Measurements from ENCODE around the gene GPR15. TPM values are rescaled to one million over a fixed set of nuclear protein-coding genes. Genes with fewer than 3 reads are reported as not detected.

Gene GPR15
- total RNA-seq: 1 to 10 TPM in 1 of 2 donors, under 1 TPM in 1; 0.91 to 1.5 TPM

GRCh38 chr3:98531622-98532274 lies at the start of gene GPR15:
Gene GPR15 (plus strand): TSS chr3:98531978. CDS start chr3:98532034, 56 bp downstream.
- no peaks in the 10 kb centered on the region for H3K9me3 Mint-ChIP-seq
- DNase-seq (ENCODE audit: low spot score in 2 of 2) (no peak), ATAC-seq (no peak)
- peaks cover 5 to 13% of the 10 kb centered on the region in 2 donors for H3K36me3 Mint-ChIP-seq
- H3K27ac Mint-ChIP-seq: peak within 1 kb of the TSS in 1 of 2 donors; percentile 47

- H3K9me3 Mint-ChIP-seq: peaks cover 22 to 38% of the 10 kb centered on the region in 2 donors
- ATAC-seq: no peak
- H3K27ac Mint-ChIP-seq: peak overlapping the region in 1 of 2 donors; percentile 17
- peaks cover 29 to 38% of the 10 kb centered on the region in 2 donors for H3K36me3 Mint-ChIP-seq
- no peak for DNase-seq (ENCODE audit: low spot score in 2 of 2)
Measured at GRCh38 chr3:98482717-98483482, 48.9 kb upstream of the GPR15 start.

GRCh38 chr3:98483626-98484025 lies 48.2 kb upstream of the GPR15 start:
- H3K36me3 Mint-ChIP-seq: peaks cover 29 to 43% of the 10 kb centered on the region in 2 donors
- DNase-seq (ENCODE audit: low spot score in 2 of 2) (no peak), ATAC-seq (no peak)
- no peak overlapping the region for H3K27ac Mint-ChIP-seq
- peaks cover 29 to 43% of the 10 kb centered on the region in 2 donors for H3K9me3 Mint-ChIP-seq

- ATAC-seq (no peak), DNase-seq (ENCODE audit: low spot score in 2 of 2) (no peak)
- Mint-ChIP-seq H3K36me3 (peaks cover 0 to 4% of the 10 kb centered on the region in 2 donors), H3K9me3 (no peaks in the 10 kb centered on the region), H3K27ac (no peak within 1 kb of the TSS)
Measured at GRCh38 chr3:98497381-98497780, 34.4 kb upstream of the GPR15 start, which contains the start of gene OR5K2. Gene OR5K2 (plus strand): TSS chr3:98497681. CDS start chr3:98497681, 0 bp downstream.

GRCh38 chr3:98500019-98500418 lies 31.8 kb upstream of the GPR15 start:
- Mint-ChIP-seq H3K9me3 (no peaks in the 10 kb centered on the region), H3K27ac (no peak overlapping the region), H3K36me3 (peaks cover 0 to 12% of the 10 kb centered on the region in 2 donors)
- DNase-seq (ENCODE audit: low spot score in 2 of 2): no peak
- ATAC-seq: no peak

DNA sequence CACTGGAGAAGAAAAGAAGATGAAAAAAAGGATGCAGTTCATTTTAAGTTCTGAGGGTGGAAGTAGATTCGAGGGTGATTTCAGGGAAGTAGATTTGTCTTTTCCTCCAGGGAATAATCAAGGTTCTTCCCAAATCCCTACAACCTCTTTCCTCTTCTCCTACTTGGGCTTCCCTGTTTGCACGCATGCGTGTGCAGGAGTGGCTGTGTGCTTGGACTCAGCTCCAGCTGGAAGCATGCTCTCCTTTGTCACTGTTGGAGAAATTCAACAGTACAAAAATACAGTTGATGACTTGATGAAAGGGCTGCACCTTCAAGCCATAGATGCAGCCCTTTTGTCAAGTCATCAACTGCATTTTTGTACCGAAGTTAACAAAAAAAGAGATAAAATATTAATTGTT lies 30.5 kb upstream of the GPR15 start:
- H3K27ac Mint-ChIP-seq: no peak overlapping the region
- H3K36me3 Mint-ChIP-seq: peaks cover 5 to 17% of the 10 kb centered on the region in 2 donors
- H3K9me3 Mint-ChIP-seq: no peaks in the 10 kb centered on the region
- ATAC-seq (no peak), DNase-seq (ENCODE audit: low spot score in 2 of 2) (no peak)

DNA sequence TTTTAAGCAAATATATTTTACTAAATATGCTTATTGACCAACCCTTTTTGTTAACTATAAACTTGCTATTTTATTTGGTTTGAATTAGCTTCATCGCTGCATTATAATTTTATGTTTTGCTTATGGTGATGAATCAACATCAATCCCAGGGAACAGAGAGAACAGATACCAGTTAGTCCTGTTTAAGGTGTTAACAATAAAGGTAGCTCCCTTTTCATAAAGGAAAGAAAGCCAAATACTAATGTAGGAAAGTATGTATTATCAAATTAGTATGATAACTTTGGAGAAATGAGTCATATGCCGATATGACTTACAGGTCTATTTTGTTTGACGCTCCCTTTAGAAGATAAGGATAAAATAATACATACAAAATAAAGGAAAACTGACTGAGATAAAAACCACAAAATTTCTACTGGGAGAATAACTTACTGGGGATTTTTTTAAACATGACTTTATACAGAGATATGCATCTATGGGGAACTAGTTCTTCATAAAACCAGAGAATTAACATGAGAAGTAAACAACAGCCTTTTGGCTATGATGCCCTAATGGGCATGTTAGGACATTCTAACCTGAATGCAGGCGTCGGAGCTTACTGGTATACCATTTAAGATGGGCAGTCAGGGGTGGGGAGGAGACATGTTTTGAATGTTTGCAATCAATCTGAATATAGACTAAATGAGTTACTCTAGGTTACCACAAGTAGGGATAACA lies 29.8 kb upstream of the GPR15 start:
- Mint-ChIP-seq H3K9me3 (peaks cover 0 to 3% of the 10 kb centered on the region in 2 donors), H3K27ac (no peak overlapping the region), H3K36me3 (peaks cover 12 to 23% of the 10 kb centered on the region in 2 donors)
- no peak for ATAC-seq
- DNase-seq (ENCODE audit: low spot score in 2 of 2): no peak

GRCh38 chr3:98504539-98504938 lies 27.2 kb upstream of the GPR15 start:
- Mint-ChIP-seq H3K9me3 (peaks cover 7 to 10% of the 10 kb centered on the region in 2 donors), H3K36me3 (peaks cover 31 to 34% of the 10 kb centered on the region in 2 donors), H3K27ac (no peak overlapping the region)
- DNase-seq (ENCODE audit: low spot score in 2 of 2) (no peak), ATAC-seq (no peak)

- ATAC-seq: no peak
- Mint-ChIP-seq H3K9me3 (peaks cover 7 to 10% of the 10 kb centered on the region in 2 donors), H3K36me3 (peaks cover 40 to 42% of the 10 kb centered on the region in 2 donors), H3K27ac (peak overlapping the region in 1 of 2 donors; percentile 3)
- DNase-seq (ENCODE audit: low spot score in 2 of 2): no peak
Measured at GRCh38 chr3:98508582-98508981, 23.2 kb upstream of the GPR15 start.

- Mint-ChIP-seq H3K36me3 (peaks cover 36 to 45% of the 10 kb centered on the region in 2 donors), H3K9me3 (peaks cover 6 to 7% of the 10 kb centered on the region in 2 donors), H3K27ac (peak overlapping the region in 1 of 2 donors; percentile 54)
- ATAC-seq: no peak
- no peak for DNase-seq (ENCODE audit: low spot score in 2 of 2)
Measured at GRCh38 chr3:98512576-98512975, 19.2 kb upstream of the GPR15 start.

DNA sequence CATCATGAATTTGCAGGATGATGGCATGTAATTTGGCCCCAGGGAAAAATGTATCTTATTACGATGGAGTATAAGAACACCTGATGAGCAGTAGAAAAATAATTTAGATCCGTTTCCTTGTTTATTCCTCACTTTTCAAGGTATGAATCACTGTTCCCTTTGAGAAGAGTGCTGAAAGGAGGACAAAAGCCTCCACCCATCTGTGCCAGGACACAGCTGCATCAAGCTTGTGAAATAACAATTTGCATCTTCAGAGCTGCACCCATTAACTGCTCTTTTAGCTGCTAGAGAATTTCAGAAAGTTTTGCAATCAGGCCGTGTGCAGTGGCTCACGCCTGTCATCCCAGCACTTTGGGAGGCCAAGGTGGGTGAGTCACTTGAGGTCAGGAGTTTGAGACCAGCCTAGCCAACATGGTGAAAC lies 18.7 kb upstream of the GPR15 start:
- peak; percentile 17 to 81 for ATAC-seq
- no peak for DNase-seq (ENCODE audit: low spot score in 2 of 2)
- Mint-ChIP-seq H3K36me3 (peaks cover 34 to 44% of the 10 kb centered on the region in 2 donors), H3K9me3 (peaks cover 5 to 6% of the 10 kb centered on the region in 2 donors), H3K27ac (peak overlapping the region in 1 of 2 donors; percentile 54)

- Mint-ChIP-seq H3K36me3 (peaks cover 34 to 44% of the 10 kb centered on the region in 2 donors), H3K27ac (peak overlapping the region in 1 of 2 donors; percentile 54), H3K9me3 (no peaks in the 10 kb centered on the region)
- ATAC-seq (peak; percentile 46 to 69), DNase-seq (ENCODE audit: low spot score in 2 of 2) (no peak)
Measured at GRCh38 chr3:98513736-98514135, 18.0 kb upstream of the GPR15 start.

DNA sequence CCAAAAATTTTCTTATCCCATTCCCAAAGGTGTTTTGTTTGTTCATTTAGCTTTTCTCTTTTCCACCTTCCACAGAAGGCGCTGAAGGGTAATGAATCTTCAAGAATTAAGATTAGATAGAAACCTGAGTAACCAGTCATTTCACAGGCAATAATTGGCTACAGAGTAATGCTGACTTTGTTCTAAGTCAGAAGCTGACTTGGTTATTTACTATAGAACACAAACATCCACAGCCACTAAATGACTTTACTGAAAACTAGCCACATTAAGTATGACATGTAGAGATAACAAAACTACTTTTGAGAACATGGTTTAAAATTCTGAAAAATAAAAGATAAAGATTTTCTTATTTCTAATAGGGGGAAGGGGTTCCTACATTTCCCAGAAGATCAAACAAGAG lies 16.8 kb upstream of the GPR15 start:
- ATAC-seq (peak in 1 of 2 donors; percentile 48), DNase-seq (ENCODE audit: low spot score in 2 of 2) (no peak)
- Mint-ChIP-seq H3K36me3 (peaks cover 46 to 49% of the 10 kb centered on the region in 2 donors), H3K9me3 (no peaks in the 10 kb centered on the region), H3K27ac (peak overlapping the region in 1 of 2 donors; percentile 74)

DNA sequence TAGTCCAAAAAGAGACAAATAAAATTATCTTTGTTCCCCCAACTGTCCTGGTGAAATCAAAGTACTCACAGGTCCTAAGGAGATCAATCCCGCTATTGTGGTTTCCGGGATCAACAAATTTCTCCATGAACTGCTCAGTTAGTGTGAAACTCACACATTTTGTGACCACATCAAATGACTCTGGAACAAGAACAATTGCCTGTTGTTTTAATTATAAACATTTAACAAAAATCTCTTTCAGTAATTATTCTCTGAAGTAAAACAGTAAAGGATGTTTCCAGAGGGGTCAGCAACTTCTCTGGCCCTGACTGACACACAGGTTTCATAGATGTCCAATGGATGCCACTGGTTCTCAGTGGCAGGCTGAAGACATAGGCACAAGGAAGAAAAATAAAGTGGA lies 13.0 kb upstream of the GPR15 start:
- peaks cover 0 to 3% of the 10 kb centered on the region in 2 donors for H3K9me3 Mint-ChIP-seq
- no peak for ATAC-seq
- peak overlapping the region; percentile 56 to 86 for H3K27ac Mint-ChIP-seq
- no peak for DNase-seq (ENCODE audit: low spot score in 2 of 2)
- peaks cover 52 to 67% of the 10 kb centered on the region in 2 donors for H3K36me3 Mint-ChIP-seq

GRCh38 chr3:98519351-98519750 lies 12.4 kb upstream of the GPR15 start:
- Mint-ChIP-seq H3K36me3 (peaks cover 52 to 71% of the 10 kb centered on the region in 2 donors), H3K27ac (peak overlapping the region; percentile 40 to 86), H3K9me3 (peaks cover 0 to 3% of the 10 kb centered on the region in 2 donors)
- DNase-seq (ENCODE audit: low spot score in 2 of 2) (no peak), ATAC-seq (no peak)

- peak; percentile 65 to 78 for ATAC-seq
- Mint-ChIP-seq H3K9me3 (peaks cover 0 to 3% of the 10 kb centered on the region in 2 donors), H3K27ac (peak overlapping the region; percentile 86 to 97), H3K36me3 (peaks cover 46 to 57% of the 10 kb centered on the region in 2 donors)
- peak; percentile 57 to 78 for DNase-seq (ENCODE audit: low spot score in 2 of 2)
Measured at GRCh38 chr3:98521897-98522543, 9.8 kb upstream of the GPR15 start.
